Measurements from ENCODE around the gene PEMT.
"Not testable (repeated sequence)": the region's sequence is repeated elsewhere in the genome, so short reads cannot be mapped to it uniquely, and the experiment has no call there.

The PEMT gene, protein sequence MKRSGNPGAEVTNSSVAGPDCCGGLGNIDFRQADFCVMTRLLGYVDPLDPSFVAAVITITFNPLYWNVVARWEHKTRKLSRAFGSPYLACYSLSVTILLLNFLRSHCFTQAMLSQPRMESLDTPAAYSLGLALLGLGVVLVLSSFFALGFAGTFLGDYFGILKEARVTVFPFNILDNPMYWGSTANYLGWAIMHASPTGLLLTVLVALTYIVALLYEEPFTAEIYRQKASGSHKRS

DNA sequence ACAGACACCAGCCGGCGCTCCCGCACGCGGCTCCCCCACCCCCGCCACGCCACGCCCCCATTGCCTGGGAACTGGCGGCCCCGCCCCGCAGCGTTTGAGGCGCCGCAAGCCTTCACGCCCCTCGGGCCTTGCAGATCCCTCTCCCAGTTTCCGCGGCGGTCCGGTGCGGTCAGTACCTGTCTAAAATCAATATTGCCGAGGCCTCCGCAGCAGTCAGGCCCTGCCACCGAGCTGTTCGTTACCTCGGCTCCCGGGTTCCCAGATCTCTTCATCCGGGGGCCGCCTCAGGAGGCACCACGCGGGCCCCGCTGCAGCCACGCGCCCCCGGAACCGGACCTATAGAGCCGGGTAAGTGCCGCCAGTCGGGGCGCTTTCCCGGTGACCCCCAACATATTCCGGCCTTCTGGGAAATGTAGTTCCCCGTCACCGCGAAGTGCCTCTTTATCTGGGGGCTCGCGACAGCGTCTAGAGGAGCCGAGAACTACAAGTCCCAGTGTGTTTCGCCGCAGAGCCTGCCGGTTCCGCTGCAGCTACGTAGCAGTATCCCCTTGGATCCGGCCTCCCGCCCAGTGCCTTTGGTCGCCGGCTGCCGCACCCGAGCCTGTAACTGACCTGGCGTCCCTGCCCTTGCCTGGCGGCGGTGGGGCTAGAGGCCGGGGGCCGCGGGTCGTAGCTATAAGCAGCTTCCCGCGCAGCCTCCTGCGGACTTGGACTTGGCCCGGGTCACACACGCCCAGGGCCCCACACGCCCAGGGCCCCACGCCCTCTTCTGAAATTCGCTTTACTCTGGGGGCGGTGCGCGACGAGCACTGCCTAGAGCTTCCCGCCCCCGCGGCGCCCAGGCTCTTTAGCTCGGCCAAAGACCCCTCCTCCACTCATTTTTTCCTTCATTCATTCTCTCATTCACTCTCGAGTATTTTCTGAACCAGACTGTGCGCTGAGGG, at the start of gene PEMT:
PEMT (minus strand) TSS at position 354 of the 944 bp plus-strand sequence; CDS start at position 272, 82 bp downstream.
- DNase-seq = peak; percentile 99

DNA sequence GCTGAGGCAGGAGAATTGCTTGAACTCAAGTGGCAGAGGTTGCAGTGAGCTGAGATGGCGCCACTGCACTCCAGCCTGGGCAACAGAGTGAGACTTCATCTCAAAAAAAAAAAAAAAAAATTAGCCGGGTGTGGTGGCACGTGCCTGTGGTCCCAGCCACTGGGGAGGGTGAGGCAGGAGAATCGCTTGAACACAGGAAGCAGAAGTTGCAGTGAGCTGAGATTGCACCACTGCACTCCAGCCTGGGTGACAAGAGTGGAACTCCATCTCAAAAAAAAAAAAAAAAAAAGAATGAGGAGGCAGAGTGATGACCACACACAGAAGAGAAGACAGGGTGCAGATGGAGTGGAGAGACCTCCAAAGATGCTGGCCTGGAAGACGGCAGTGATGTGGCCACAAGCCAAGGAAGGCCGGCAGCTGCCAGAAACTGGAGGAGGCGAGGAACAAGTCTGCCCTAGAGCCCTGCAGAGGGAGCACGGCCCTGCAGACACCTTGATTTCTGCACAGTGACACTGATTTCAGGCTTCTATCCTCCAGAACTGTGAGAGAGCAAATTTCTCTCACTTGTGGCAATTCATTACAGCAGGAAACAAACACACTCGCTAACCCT, 48.3 kb upstream of the PEMT start:
- peak; percentile 29 for DNase-seq

DNA sequence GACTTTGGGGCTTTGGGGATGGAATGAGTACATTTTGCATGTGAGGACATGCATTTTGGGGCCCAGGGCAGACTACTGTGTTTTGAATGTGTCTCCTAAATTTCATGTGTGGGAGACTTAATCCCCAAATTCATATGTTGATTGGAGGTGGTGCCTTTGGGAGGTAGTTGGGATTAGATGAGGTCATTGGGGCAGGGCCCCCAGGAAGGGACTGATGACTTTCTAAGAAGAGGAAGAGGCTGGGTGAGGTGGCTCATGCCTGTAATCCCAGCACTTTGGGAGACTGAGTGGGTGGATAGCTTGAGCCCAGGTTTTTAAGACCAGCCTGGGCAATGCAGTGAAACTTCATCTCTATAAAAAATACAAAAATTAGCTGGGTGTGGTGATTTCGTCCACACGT, 47.0 kb upstream of the PEMT start:
- no peak for DNase-seq

DNA sequence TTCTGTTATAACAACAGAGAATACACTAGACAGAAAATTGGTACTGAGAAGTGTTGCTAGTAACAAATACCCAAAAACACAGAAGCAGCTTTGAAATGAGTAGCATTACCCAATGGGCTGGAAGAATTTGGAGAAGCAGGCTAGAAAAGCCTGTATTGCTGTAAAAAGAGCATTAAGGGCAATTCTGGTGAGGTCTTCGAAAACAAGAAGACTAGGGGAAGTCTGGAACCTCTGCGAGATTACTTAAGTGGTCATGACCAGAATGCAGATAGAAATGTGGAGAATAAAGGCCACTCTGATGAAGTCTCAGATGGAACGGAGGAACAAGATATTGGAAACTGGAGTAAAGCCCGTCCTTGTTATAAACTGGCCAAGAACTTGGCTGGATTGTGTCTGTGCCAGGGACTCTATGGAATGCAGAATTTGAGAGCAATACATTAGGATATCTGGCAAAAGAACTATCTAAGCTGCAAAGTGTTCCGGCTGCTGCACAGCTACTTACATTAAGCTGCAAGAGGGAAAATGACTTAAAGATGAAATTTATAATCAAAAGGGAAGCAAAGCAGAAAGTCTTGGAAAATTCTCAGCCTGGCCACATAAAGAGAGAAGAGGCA, 44.9 kb upstream of the PEMT start:
- no peak for DNase-seq

DNA sequence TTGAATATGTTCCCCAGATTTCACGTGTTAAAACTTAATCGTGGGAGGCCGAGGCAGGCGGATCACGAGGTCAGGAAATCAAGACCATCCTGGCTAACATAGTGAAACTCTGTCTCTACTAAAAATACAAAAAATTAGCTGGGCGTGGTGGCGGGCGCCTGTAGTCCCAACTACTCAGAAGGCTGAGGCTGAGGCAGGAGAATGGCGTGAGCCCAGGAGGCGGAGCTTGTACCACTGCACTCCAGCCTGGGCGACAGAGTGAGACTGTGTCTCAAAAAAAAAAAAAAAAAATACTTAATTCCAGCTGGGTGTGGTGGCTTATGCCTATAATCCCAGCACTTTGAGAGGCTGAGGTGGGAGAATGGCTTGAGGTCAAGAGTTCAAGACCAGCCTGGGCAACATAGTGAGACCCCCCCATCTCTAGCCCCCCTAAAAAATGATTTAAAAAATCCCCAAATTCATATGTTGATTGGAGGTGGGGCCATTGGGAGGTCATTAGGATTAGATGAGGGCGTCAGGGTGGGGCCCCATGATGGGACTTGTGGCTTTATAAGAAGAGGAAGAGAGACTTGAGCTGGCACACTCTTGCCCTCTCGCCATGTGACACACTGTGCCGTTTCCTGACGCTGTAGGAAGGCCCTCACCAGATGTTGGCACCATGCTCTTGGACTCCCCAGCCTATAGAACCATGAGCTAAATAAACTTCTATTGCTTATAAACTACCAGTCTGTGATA, 44.2 kb upstream of the PEMT start:
- peak; percentile 54 for DNase-seq

DNA sequence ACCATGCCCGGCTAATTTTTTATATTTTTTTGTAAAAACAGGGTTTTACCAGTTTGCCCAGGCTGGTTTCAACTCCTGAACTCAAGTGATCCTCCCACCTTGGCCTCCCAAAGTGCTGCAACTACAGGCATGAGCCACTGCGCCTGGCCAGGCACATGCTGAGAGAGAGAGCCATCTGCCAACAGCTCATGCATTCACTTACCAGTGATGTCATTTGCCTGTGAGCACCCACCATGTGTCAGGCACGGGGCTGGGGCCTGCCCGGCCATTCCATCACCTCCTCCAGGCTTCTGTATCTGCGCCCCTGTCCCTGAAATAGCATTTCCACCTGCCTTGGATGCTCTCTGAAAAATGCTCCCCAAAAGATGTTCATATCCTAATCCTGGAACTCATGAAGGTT, 43.6 kb upstream of the PEMT start:
- DNase-seq = no peak

DNA sequence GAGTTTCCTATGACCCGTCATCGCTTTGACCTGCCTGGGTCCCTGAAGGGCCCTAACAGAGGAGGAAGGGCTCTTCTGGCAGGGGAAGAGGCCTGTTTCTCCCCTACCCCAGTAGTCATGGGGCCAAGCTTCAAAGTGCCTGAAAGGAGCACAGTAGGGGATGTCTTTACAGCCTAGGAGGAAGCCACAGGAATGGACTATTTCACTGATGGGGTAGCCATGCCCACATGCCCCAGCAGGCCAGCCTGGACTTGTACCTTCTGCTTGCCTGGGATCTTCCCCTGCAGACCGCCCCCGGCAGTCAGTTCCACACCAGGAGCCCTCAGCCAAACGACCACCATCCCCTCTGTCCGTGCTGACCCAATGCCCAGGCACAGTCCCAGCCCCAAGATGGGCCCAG, 41.8 kb upstream of the PEMT start:
- DNase-seq = no peak

DNA sequence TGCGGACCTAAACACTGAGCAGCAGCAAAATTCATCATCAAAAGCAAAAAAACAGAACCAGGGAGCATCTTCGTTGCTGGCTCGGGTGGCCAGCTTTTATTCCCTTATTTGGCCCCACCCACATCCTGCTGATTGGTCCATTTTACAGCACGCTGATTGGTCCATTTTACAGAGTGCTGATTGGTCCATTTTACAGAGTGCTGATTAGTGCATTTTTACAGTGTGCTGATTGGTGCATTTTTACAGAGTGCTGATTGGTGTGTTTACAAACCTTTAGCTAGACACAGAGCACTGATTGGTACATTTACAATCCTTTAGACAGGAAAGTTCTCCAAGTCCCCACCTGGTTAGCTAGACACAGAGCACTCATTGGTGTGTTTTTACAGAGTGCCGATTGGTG, 41.2 kb upstream of the PEMT start:
- not testable (repeated sequence) for DNase-seq

DNA sequence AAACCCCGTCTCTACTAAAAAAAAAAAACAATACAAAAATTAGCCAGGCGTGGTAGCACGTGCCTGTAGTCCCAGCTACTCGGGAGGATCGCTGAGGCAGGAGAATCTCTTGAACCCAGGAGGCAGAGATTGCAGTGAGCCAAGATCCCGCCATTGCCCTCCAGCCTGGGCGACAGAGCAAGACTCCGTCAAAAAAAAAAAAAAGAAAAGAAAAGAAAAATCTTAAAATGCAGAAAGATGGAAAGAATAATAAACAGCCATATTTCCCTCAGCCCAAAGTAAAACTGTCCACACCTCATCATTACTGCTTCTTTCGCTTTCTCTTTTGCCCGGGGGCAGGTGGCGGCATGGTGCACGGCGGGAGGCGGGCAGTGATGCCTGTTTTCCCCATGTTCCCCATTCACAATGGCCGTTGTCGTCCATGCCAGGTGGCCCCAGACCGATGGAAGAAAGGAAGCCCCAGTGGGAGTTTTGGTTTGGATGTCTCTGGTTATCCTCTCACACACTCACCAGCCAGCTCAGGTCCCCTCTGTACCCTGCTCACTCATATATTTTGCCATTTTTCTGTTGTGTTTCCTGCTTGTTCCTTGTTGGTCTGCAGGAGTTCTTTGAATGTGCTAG, 37.0 kb upstream of the PEMT start:
- peak; percentile 30 for DNase-seq

DNA sequence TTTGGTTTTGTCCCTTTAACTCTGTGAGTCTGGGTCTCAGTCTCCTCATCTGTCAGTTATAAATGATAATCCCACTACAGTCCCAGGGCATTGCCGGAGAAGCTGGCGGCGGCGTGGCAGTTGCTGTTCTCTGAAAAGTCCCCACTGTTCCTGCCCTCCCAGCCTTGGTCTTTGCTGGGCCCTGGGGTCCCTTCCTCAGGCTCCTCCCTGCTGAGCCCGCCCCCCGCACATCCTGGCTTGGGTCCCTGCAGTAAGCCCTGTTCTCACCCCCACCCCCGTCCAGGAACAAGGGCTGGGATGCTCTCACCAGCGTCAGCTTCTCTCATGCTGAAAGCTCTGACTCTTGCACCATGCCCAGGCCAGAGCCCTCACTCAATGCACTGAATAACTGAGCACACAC, 35.3 kb upstream of the PEMT start:
- no peak for DNase-seq

DNA sequence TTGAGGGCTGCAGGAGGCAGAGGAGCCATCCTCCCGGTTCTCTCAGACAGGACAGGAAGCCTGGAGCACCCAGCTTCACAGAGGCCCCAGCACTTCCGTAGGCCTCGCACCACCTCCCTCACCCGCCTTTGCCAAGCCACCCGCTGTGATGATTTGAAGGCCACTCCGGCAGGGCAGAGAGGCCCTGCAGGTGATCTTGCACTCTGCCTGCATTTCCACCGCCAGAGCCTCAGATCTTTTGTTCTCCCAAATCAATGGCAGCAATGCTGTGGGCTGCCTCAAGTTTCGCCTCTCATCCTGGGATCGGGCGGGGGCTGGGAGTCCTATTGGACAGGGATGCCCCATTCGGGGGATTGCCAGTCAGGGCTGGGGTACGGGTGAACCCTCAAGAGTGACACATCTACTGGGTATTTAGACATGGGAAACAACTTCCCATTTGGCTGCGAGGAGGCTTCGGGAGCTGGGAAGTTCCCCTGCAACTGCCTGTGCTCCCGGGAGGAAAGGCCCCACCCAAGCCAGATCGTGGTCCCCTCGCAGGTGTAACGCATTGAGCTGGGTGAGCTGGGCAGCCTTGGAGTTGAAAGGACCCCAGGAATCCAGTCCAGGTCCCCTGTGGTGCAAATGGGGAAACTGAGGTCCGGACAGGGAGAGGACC, 34.8 kb upstream of the PEMT start:
- DNase-seq = no peak

DNA sequence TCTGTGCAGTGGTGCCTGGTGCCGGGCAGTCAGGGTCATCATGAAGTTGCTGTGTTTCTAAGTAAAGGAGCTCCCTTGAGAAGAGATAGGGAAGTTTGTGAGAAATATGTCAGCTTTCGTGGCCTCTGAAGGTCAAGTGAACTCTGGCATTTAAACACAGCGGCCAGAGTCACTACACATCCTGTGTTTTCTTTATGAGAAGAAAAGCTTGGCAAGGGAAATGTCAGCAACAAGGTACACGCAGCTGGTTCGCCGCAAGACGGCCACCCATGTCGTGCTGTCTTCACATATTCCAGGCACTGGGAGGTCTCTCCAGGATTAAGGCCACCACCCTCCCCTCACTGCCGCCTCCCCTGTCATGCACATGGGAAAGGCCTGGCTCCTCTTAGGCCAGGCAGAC, 33.2 kb upstream of the PEMT start:
- DNase-seq = no peak

DNA sequence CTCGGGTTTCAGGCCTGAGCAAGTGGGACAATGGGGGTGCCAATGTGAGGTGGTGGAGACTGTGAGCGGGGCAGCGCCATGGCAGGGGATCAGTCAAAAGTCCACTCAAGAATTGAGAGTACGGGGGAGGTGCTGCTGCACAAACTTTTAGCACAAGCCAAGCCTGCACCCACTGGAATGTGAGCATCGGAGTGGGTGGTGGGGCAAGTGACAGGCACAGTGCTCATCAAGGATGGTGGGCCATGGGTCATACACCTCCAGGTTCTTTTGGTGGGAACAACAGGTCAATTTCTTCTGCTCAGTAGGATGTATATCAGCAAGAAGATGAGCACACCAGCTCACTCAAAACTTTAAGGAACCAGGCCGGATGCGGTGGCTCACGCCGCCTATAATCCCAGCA, 32.4 kb upstream of the PEMT start:
- DNase-seq = no peak

DNA sequence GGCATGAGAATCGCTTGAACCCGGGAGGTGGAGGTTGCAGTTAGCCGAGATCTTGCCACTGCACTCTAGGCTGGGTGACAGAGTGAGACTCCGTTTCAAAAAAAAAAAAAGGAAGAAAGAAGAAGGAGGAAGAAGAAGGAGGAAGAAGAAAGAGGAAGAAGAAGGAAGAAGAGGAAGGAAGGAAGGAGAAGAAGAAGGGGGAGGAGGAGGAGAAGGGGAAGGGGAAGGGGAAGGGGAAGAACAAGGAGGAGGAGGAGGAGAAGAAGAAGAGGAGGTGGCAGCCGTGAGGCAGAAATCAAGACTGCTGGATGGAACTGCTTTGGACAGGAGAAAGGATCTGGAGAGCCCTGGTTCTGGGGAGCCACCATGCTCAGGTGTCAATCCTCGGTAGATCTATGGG, 29.7 kb upstream of the PEMT start:
- no peak for DNase-seq

DNA sequence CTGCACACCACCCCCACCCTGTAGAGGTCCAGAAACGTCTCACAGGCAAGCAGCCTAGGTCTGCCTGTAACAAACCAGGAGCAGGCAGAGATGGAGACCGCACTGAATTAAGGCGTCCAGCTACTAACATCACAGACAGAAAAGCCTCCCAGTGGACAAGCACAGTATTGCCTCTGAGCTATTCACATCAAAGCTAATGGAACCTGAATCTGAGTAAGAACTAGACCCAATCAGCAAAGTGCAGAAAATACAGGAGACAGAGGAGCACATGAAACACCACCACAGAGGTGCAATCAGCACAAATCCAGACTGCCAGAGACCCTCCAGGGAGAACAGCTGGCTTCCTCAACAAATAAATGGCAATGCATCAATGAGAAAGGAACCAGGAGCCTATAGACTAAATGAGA, 22.2 kb upstream of the PEMT start:
- peak; percentile 82 for DNase-seq

DNA sequence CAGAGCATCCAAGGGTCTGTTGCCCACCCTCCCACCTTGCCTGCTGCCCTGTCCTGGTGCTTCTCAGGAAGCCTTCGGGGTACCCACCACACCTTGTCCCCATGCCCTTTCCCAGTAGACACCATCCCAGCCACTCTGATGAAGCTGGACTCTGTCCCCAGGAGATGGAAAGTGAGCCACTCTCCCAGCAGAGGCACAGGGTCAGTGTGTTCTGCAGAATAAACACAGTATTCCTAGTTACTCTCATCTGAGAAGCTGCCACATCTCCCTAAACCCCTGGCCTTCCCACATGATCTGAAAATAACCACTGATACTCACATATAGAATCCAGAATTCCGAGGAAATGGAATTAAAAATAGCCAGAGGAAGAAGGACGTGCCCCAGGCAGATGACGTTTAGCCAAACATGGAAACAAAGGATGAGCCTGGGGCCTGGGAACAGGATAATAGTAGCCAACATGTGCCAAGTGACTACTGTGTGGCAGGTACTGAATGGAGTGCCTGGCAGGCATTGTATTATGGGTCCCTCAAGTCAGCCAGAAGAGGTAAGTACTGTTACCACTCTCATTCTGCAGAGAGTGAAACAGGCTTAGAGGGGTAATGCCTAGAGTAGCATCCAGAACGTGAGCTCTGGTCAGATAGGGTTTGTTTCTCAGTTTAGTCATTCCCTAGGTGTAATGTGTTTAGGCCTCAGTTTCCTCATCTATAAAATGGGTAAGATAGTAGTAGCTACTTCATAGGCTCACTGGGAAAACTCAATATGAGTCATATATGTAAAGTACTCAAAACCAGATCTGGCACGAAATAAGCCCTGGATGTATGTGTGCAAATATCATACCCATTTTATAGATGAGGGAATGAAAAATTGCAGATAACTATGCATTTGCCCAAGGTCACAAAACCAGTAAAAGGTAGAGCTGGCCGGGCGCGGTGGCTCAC, 20.8 kb upstream of the PEMT start:
- DNase-seq = no peak

DNA sequence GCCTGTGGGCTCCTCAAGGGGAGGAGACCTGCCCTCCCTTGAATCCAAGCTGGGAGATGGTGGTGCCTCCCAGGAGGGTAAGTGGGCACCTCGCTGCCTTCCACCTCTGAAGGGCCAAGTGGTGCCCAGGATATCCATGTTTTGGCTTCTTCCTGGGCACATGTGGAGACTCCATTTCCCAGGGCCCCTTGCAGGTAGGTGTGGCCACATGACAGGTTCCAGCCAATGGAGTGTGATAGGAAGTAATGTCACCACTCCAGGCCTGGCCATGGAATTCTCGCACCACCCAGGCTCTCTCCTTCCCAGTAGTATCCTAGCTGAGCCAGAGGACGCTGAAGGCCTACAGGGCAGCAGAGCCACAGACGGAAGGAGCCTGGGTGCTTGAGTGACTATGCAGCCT, 17.6 kb upstream of the PEMT start:
- peak; percentile 38 for DNase-seq

DNA sequence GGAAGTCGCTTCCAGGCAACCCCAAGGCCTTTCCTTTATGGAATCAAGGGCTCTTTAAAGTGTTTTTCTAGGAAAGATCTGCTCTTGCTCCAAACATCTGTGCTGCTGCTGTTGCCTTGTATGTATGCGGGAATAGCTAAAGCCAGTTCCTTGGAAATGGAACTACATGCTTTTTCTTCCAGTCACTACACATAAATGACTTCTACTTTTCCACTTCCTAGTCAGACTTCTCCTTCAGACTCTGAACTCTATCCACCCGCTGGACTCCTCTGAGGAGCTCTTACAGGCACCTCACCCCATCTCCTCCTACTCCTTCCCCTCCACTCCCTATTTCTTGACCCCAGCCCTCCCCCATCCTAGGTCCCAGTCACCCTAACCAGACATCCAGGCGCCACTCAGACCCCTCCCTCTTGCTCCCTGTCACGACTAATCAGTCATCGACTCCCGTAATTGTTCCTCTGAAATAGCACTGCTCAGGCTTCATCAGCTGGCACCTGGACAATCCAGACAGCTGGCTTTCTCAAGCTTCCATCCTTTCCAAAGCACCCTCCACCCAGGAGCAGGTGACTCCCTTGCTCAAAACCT, 15.0 kb upstream of the PEMT start:
- DNase-seq = no peak

DNA sequence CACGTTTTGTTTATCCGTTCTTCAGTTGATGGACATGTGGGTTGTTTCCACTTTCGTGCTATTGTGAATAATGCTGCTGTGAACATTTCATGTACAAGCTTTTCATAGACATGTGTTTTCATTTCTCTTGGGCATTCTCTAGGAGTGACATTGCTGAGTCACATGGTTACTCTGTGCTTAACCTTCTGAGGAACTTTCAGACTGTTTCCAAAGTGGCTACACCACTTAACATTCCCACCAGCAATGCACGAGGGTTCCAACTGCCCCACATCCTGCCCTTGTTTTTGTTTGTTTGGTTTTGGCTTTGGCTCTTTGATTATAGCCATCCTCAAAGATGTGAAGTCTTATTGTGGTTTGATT, 14.2 kb upstream of the PEMT start:
- no peak for DNase-seq

DNA sequence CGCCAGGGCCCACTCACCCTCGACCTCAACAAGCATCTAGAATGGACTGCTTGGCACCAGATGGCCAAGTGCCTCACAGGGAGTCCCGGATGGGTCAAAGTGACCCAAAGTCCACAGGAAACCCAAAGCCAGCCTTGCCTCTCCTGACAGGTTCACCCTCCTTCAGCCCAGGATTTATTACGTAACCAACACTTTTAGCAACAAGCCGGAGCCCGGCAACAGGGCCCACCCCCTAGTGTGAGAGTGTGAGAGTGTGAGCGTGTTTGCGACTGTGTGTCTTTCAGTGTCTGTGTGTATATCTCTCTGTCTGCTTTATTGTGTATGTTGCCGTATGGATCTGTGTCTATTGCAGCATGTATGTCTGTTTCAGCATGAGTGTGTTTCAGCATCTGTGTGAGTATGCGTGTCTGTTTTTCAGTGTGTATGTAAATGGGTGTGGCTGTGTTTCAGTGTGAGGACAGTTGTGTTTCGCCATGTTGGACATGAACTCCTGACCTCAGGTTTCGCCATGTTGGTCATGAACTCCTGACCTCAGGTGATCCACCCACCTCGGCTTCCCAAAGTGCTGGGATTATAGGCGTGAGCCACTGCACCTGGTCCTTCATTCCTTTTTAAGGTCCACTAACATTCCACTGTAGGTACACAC, 13.7 kb upstream of the PEMT start:
- DNase-seq = no peak

Measured in hematopoietic multipotent progenitor cell treated with erythropoietin and hydrocortisone succinate and interleukin-3 and kit ligand, for 4 days (in vitro differentiated cells).